Lower leg skin (tissue), 4 donors: Measurements from ENCODE around the gene ALG10B. TPM values are rescaled to one million over a fixed set of nuclear protein-coding genes. Genes with fewer than 3 reads are reported as not detected.

Experiments used
- DNase-seq, 2 donors: peaks; one replicate each; pipeline ENCODE4 v3.0.0-alpha.2; 2019; ENCODE audit warnings: low spot score in 2 of 2
- H3K4me3 ChIP-seq: fragments of 200-600 bp; sonication (generic); 2 replicates; pipeline ENCODE4 v1.5.1; 2017; ENCODE audit warnings: mild to moderate bottlenecking, low read depth; ENCODE audit not compliant: poor library complexity, severe bottlenecking
- CTCF ChIP-seq, 3 donors: fragments of 450-650 bp; IDR thresholded peaks; one replicate each; pipeline ENCODE4 v1.5.1; 2016; ENCODE audit warnings: antibody characterized with exemption in 3 of 3, mild to moderate bottlenecking in 3 of 3, moderate library complexity in 2 of 3
- POLR2A ChIP-seq, 2 donors: fragments of 450-650 bp; IDR thresholded peaks; one replicate each; pipeline ENCODE4 v1.6.1; 2016 to 2017; ENCODE audit warnings: antibody characterized with exemption in 2 of 2, mild to moderate bottlenecking in 1 of 2, moderate library complexity in 1 of 2
- WGBS, 2 donors: methylation state at CpG; one replicate each; pipeline ENCODE4 v1.1.5; 2018; 5-methylcytosine and 5-hydroxymethylcytosine counted together
- intact Hi-C: fragments of 100-400 bp; cut with DNase I; formaldehyde crosslinking; loops from one replicate; pipeline ENCODE4 v1.15.0; 2023; ENCODE audit warnings: low total_unique reads
- total RNA-seq, 4 donors: library from RNA; depleted of rRNA; stranded (reverse); fragments of >200 nt; gene quantifications; one replicate each; pipeline ENCODE4 v1.1.0, GENCODE V29; 2016

The ALG10B gene
- 1 to 10 TPM; 2.0 to 6.2 (median 3.7) TPM for total RNA-seq

- H3K4me3 ChIP-seq = peak within 1 kb of the TSS; percentile 25
- WGBS, 2 donors = 0% methylated on average over 41 to 42 of the region's 42 CpGs
- TF ChIP-seq CTCF (IDR thresholded peaks at IDR 0.05) (no peak), POLR2A (IDR thresholded peaks at IDR 0.05) (no peak)
- DNase-seq = peak; percentile 95 to 99
- intact Hi-C loops = no loop called here
These were observed at the start of gene ALG10B for GRCh38 chr12:38316391-38317129. Gene ALG10B (plus strand): TSS chr12:38316774. CDS start chr12:38316894, 120 bp downstream.

- no peak for DNase-seq
- TF ChIP-seq CTCF (IDR thresholded peaks at IDR 0.05) (no peak), POLR2A (IDR thresholded peaks at IDR 0.05) (no peak)
- intact Hi-C loops = no loop called here
- H3K4me3 ChIP-seq = no peak overlapping the region
These were observed 48.0 kb upstream of the ALG10B start for GRCh38 chr12:38268612-38269011.

- intact Hi-C loops = no loop called here
- H3K4me3 ChIP-seq = no peak overlapping the region
- WGBS, 2 donors = 36 to 60% methylated on average over 1 of the region's 1 CpG
- DNase-seq = no peak
- no peak for TF ChIP-seq POLR2A (IDR thresholded peaks at IDR 0.05)
These were observed 46.7 kb upstream of the ALG10B start for GRCh38 chr12:38269897-38270296.

GRCh38 chr12:38279756-38280155 is 36.8 kb upstream of the ALG10B start:
- 37 to 44% methylated on average over 2 of the region's 2 CpGs for WGBS, 2 donors
- H3K4me3 ChIP-seq = no peak overlapping the region
- intact Hi-C loops = no loop called here
- no peak for DNase-seq
- no peak for TF ChIP-seq POLR2A (IDR thresholded peaks at IDR 0.05)
- TF ChIP-seq CTCF (IDR thresholded peaks at IDR 0.05) = no peak

GRCh38 chr12:38282886-38283285 is 33.7 kb upstream of the ALG10B start:
- TF ChIP-seq POLR2A (IDR thresholded peaks at IDR 0.05) = no peak
- TF ChIP-seq CTCF (IDR thresholded peaks at IDR 0.05) = no peak
- no peak for DNase-seq
- intact Hi-C loops = no loop called here
- H3K4me3 ChIP-seq = no peak overlapping the region

GRCh38 chr12:38289396-38289795 is 27.2 kb upstream of the ALG10B start:
- no peak overlapping the region for H3K4me3 ChIP-seq

More at GRCh38 chr12:38289396-38289795, 27.2 kb upstream of the ALG10B start:
- intact Hi-C loops = no loop called here
- TF ChIP-seq CTCF (IDR thresholded peaks at IDR 0.05) (no peak), POLR2A (IDR thresholded peaks at IDR 0.05) (no peak)
- no peak for DNase-seq
- 60 to 67% methylated on average over 2 of the region's 2 CpGs for WGBS, 2 donors
